ENCODE data around the gene PCDHB5. TPM values are rescaled to one million over a fixed set of nuclear protein-coding genes. Genes with fewer than 3 reads are reported as not detected.

The PCDHB5 gene
- total RNA-seq, 1 experiment from 2014 or later: 2.9 TPM

GRCh38 chr5:141127305-141127704, 7.7 kb upstream of the PCDHB5 start:
- WGBS (ENCODE audit: extremely low coverage, insufficient read length, low lambda C conversion rate): no CpG with 5 or more reads among the region's 1 CpG
- peaks cover 8 to 15% (median 12%) of the 10 kb centered on the region in 3 experiments for H3K36me3 Mint-ChIP-seq (ENCODE audit: insufficient read depth in 1 of 3, low read depth in 3 of 3)

More at GRCh38 chr5:141127305-141127704, 7.7 kb upstream of the PCDHB5 start:
- Histone ChIP-seq H3K9ac (ENCODE audit: extremely low read depth, insufficient read length, low read length) (no peak overlapping the region), H3K27me3 (ENCODE audit: insufficient read depth, low read length) (no peaks in the 10 kb centered on the region), H3T11ph (ENCODE audit: low read length) (no peak overlapping the region), H3K18ac (ENCODE audit: insufficient read length, low read depth, low read length) (no peak overlapping the region), H2BK5ac (ENCODE audit: insufficient read length, low read length) (no peak overlapping the region), H3K27ac (ENCODE audit: insufficient read length, low read depth, low read length) (no peak overlapping the region), H4K5ac (ENCODE audit: insufficient read length, low read depth, low read length) (no peak overlapping the region), H3K23ac (ENCODE audit: insufficient read length, low read depth, low read length) (no peak overlapping the region), H2AK5ac (ENCODE audit: insufficient read length, low read length) (no peak overlapping the region), H4K91ac (ENCODE audit: insufficient read length, low read depth, low read length) (no peak overlapping the region), H3K4me1 (ENCODE audit: insufficient read depth, low read length) (no peaks in the 10 kb centered on the region), H2BK20ac (ENCODE audit: low read depth, low read length, poor library complexity, severe bottlenecking) (no peak overlapping the region), H3K4me2 (ENCODE audit: insufficient read depth, insufficient read length, low read length) (no peak overlapping the region), H3K56ac (ENCODE audit: insufficient read length, low read depth, low read length) (no peak overlapping the region), H2BK12ac (ENCODE audit: insufficient read length, low read depth, low read length) (no peak overlapping the region), H3K14ac (ENCODE audit: insufficient read depth, low read length) (no peak overlapping the region), H2AFZ (ENCODE audit: low read length) (no peak overlapping the region), H3K79me1 (ENCODE audit: insufficient read depth, low read depth, low read length, poor library complexity, severe bottlenecking) (no peaks in the 10 kb centered on the region), H3K9me3 (ENCODE audit: control insufficient read depth, low read depth, low read length) (no peaks in the 10 kb centered on the region), H2BK15ac (ENCODE audit: low read depth, low read length) (no peak overlapping the region), H3K79me2 (ENCODE audit: insufficient read depth, low read length) (no peaks in the 10 kb centered on the region), H4K8ac (replicated peaks; ENCODE audit: insufficient read length, low read depth, low read length) (no peak overlapping the region), H2BK120ac (ENCODE audit: low read depth, low read length, poor library complexity, severe bottlenecking) (no peak overlapping the region), H3K4ac (ENCODE audit: low read depth, low read length) (no peak overlapping the region), H3K23me2 (ENCODE audit: insufficient read length, low read depth, low read length, poor library complexity, severe bottlenecking) (no peaks in the 10 kb centered on the region), H4K20me1 (ENCODE audit: control insufficient read depth, insufficient read depth, insufficient read length) (no peaks in the 10 kb centered on the region)
- Mint-ChIP-seq H3K4me1 (peaks cover 9 to 10% of the 10 kb centered on the region in 2 experiments), H3K27ac (no peak overlapping the region), H3K27me3 (ENCODE audit: low read depth) (no peaks in the 10 kb centered on the region), H3K4me3 (no peak overlapping the region), H3K9me3 (peaks cover 15 to 17% of the 10 kb centered on the region in 2 experiments)
- TF ChIP-seq, protein P1, sequence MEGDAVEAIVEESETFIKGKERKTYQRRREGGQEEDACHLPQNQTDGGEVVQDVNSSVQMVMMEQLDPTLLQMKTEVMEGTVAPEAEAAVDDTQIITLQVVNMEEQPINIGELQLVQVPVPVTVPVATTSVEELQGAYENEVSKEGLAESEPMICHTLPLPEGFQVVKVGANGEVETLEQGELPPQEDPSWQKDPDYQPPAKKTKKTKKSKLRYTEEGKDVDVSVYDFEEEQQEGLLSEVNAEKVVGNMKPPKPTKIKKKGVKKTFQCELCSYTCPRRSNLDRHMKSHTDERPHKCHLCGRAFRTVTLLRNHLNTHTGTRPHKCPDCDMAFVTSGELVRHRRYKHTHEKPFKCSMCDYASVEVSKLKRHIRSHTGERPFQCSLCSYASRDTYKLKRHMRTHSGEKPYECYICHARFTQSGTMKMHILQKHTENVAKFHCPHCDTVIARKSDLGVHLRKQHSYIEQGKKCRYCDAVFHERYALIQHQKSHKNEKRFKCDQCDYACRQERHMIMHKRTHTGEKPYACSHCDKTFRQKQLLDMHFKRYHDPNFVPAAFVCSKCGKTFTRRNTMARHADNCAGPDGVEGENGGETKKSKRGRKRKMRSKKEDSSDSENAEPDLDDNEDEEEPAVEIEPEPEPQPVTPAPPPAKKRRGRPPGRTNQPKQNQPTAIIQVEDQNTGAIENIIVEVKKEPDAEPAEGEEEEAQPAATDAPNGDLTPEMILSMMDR (conservative IDR thresholded peaks at IDR 0.05): no peak
- DNase-seq: no peak

Measured in H9 (cell line).